WTC11 (cell line): ENCODE measurements around the gene C1QTNF1. TPM values are rescaled to one million over a fixed set of nuclear protein-coding genes. Genes with fewer than 3 reads are reported as not detected.

Source experiments
- ATAC-seq: fragments of 200-7000 bp; cut with Tn5 transposase; 2 replicates; pipeline ENCODE4 v1.10.0; 2021; ENCODE audit warnings: mild to moderate bottlenecking, moderate library complexity
- Bru-seq: library from RNA; stranded (reverse); fragments of 400-500 nt; gene quantifications from one replicate; lab custom pipeline; 2021; lab: Mats Ljungman, UMichigan
- CTCF ChIA-PET: fragments of 300-600 bp; sonication (Branson Sonifier 250); formaldehyde crosslinking; loops from one replicate; lab custom pipeline; 2021; ENCODE audit warnings: antibody characterized with exemption; lab: Charles Lee
- POLR2A ChIA-PET: fragments of 350-600 bp; sonication (Branson Sonifier 250); formaldehyde crosslinking; loops from one replicate; lab custom pipeline; 2021; ENCODE audit warnings: antibody characterized with exemption; lab: Charles Lee
- DNase-seq: peaks from one replicate; pipeline ENCODE4 v3.0.0; 2021; ENCODE audit warnings: low spot score
- H3K27ac Mint-ChIP-seq: 2 replicates; pipeline ENCODE4 v1.8.0; 2021; ENCODE audit warnings: mixed read lengths
- H3K27me3 Mint-ChIP-seq: 2 replicates; pipeline ENCODE4 v1.8.0; 2021; ENCODE audit warnings: low read depth, mild to moderate bottlenecking, moderate library complexity, mixed read lengths
- H3K36me3 Mint-ChIP-seq: 2 replicates; pipeline ENCODE4 v1.8.0; 2021; ENCODE audit warnings: mixed read lengths
- H3K4me1 Mint-ChIP-seq: 2 replicates; pipeline ENCODE4 v1.8.0; 2022; ENCODE audit warnings: mixed read lengths
- H3K4me3 Mint-ChIP-seq: 2 replicates; pipeline ENCODE4 v1.8.0; 2021; ENCODE audit warnings: mild to moderate bottlenecking, moderate library complexity, mixed read lengths
- H3K9me3 Mint-ChIP-seq: 2 replicates; pipeline ENCODE4 v1.8.0; 2021; ENCODE audit warnings: mixed read lengths
- ATF6 ChIP-seq: sonication (generic); formaldehyde crosslinking; IDR thresholded peaks from 2 replicates; pipeline ENCODE4 v1.8.1; 2023; ENCODE audit warnings: mild to moderate bottlenecking, missing genetic modification reagents
- E2F5 ChIP-seq: sonication (generic); formaldehyde crosslinking; IDR thresholded peaks from 2 replicates; pipeline ENCODE4 v1.8.1; 2022; ENCODE audit warnings: mild to moderate bottlenecking, moderate library complexity, missing genetic modification reagents
- ELF4 ChIP-seq: sonication (generic); formaldehyde crosslinking; IDR thresholded peaks from 2 replicates; pipeline ENCODE4 v1.8.1; 2022; ENCODE audit warnings: low read depth, mild to moderate bottlenecking, moderate library complexity, missing genetic modification reagents
- HMGXB4 ChIP-seq: sonication (generic); formaldehyde crosslinking; IDR thresholded peaks from 2 replicates; pipeline ENCODE4 v1.8.1; 2023; ENCODE audit warnings: mild to moderate bottlenecking, moderate library complexity, missing genetic modification reagents
- JUN ChIP-seq: sonication (generic); formaldehyde crosslinking; IDR thresholded peaks from 2 replicates; pipeline ENCODE4 v1.8.0; 2023; ENCODE audit warnings: mild to moderate bottlenecking, missing genetic modification reagents
- MXD4 ChIP-seq: fragments of 250-450 bp; sonication (Bioruptor Pico); IDR thresholded peaks from 2 replicates; pipeline ENCODE4 v1.8.0; 2021; ENCODE audit warnings: mild to moderate bottlenecking, moderate library complexity, borderline replicate concordance
- NFATC4 ChIP-seq: fragments of 250-450 bp; sonication (Bioruptor Pico); IDR thresholded peaks from 2 replicates; pipeline ENCODE4 v1.9.0; 2021; ENCODE audit warnings: mild to moderate bottlenecking
- NFYB ChIP-seq: sonication (generic); formaldehyde crosslinking; conservative IDR thresholded peaks from 2 replicates; pipeline ENCODE4 v1.8.0; 2022; ENCODE audit warnings: low read depth, missing genetic modification reagents
- RELA ChIP-seq: sonication (generic); formaldehyde crosslinking; IDR thresholded peaks from 2 replicates; pipeline ENCODE4 v1.8.1; 2022; ENCODE audit warnings: missing genetic modification reagents, mild to moderate bottlenecking, borderline replicate concordance
- TEAD1 ChIP-seq: sonication (generic); formaldehyde crosslinking; IDR thresholded peaks from 2 replicates; pipeline ENCODE4 v1.8.0; 2022; ENCODE audit warnings: mild to moderate bottlenecking, missing genetic modification reagents
- TP53 ChIP-seq: sonication (generic); formaldehyde crosslinking; IDR thresholded peaks from 2 replicates; pipeline ENCODE4 v1.8.1; 2023; ENCODE audit warnings: mild to moderate bottlenecking, missing genetic modification reagents
- USF2 ChIP-seq: sonication (generic); formaldehyde crosslinking; IDR thresholded peaks from 2 replicates; pipeline ENCODE4 v1.8.1; 2023; ENCODE audit warnings: mild to moderate bottlenecking, missing genetic modification reagents, moderate library complexity
- long read RNA-seq, 3 experiments: library from RNA in 1 of 3; library from capped mRNA in 1 of 3; library from polyadenylated mRNA in 1 of 3; unstranded in 2 of 3; stranded (forward) in 1 of 3; transcript quantifications; one replicate each; pipeline ENCODE4 v2.0.0, GENCODE V29; 2021
- total RNA-seq: library from RNA; stranded (reverse); gene quantifications from 3 replicates; pipeline ENCODE4 v1.2.3, GENCODE V29; 2021
- TF ChIP-seq, protein P1 (sequence below): fragments of 200-600 bp; IDR thresholded peaks from 2 replicates; pipeline ENCODE4 v1.8.0; 2022; ENCODE audit warnings: antibody characterized with exemption
- TF ChIP-seq, protein P2 (sequence below): sonication (generic); formaldehyde crosslinking; IDR thresholded peaks from 2 replicates; pipeline ENCODE4 v1.8.1; 2022; ENCODE audit warnings: mild to moderate bottlenecking, missing genetic modification reagents, moderate library complexity, borderline replicate concordance
- TF ChIP-seq, protein P3 (sequence below): sonication (generic); formaldehyde crosslinking; IDR thresholded peaks from 2 replicates; pipeline ENCODE4 v1.8.0; 2022; ENCODE audit warnings: mild to moderate bottlenecking, missing genetic modification reagents
- TF ChIP-seq, protein P4 (sequence below): sonication (generic); formaldehyde crosslinking; IDR thresholded peaks from 2 replicates; pipeline ENCODE4 v1.8.0; 2023; ENCODE audit warnings: missing genetic modification reagents, mild to moderate bottlenecking, borderline replicate concordance
- TF ChIP-seq, protein P5 (sequence below): sonication (generic); formaldehyde crosslinking; IDR thresholded peaks from 2 replicates; pipeline ENCODE4 v1.8.1; 2022; ENCODE audit warnings: low read depth, missing genetic modification reagents, borderline replicate concordance

Gene C1QTNF1, protein sequence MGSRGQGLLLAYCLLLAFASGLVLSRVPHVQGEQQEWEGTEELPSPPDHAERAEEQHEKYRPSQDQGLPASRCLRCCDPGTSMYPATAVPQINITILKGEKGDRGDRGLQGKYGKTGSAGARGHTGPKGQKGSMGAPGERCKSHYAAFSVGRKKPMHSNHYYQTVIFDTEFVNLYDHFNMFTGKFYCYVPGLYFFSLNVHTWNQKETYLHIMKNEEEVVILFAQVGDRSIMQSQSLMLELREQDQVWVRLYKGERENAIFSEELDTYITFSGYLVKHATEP
- total RNA-seq (1.5 to 2.7 TPM (median 1.7 TPM) in 3 replicates), Bru-seq, nascent RNA (percentile 19 among the genes with signal in this experiment)
- long read RNA-seq, experiment 1, partial matches to known transcripts, result 0 of 4 reads
- long read RNA-seq, experiment 1, other reads (novel, unspliced or antisense), result 0 of 4 reads
- long read RNA-seq, experiment 2, partial matches to known transcripts, result 1 of 4 reads
- long read RNA-seq, experiment 2, other reads (novel, unspliced or antisense), result 2 of 4 reads
- long read RNA-seq, experiment 3, result 0 reads

DNA sequence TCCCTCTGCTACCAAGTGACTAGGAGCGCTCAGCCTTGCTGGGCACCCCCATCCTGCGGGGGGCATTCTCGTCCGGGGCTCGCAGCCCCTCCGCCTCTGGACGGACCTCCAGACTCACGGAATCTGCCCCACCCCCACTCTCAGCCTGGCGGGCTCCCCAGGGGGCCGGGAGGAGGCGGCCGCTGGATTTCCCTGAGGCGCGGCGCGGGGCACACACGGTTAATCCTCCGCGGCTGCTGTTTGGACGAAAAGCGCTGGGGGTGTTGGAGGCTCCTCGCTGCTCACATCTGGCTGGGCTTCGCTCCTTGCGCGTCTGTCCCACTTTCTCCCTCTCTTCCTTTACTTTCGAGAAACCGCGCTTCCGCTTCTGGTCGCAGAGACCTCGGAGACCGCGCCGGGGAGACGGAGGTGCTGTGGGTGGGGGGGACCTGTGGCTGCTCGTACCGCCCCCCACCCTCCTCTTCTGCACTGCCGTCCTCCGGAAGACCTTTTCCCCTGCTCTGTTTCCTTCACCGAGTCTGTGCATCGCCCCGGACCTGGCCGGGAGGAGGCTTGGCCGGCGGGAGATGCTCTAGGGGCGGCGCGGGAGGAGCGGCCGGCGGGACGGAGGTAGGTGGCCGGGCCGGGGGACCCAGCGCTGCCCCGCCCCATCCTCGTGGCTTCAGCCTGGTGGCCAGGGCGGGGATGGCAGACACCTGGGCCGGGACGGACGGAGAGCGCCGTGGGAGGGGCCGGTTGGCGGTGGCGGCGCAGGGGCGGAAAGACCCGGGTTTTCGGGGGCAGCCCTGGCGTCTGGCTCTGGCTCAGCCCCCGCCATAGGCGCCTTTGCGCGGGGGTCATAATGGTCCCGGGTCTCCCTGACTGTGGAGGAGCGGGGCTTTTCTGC, at the start of gene C1QTNF1:
Gene C1QTNF1, plus strand, starts transcription at position 284 of the 886 bp plus-strand sequence. CDS start 19,800 bp downstream, outside the sequence.
- ChIA-PET CTCF (interaction anchor here (0.8 to 2.3 kb wide), 4 partner anchors 18 to 50 kb away, joined by 3 to 15 read pairs (median 4); partner anchors contain the start of gene ENGASE), POLR2A (no interaction called here)
- H3K27me3 Mint-ChIP-seq, result peaks cover 89% of the 10 kb centered on the region
- peaks cover 14% of the 10 kb centered on the region for H3K4me1 Mint-ChIP-seq
- no peaks in the 10 kb centered on the region for H3K36me3 Mint-ChIP-seq
- no peak within 1 kb of the TSS for H3K27ac Mint-ChIP-seq
- peak within 1 kb of the TSS; percentile 84 for H3K4me3 Mint-ChIP-seq
- DNase-seq (peak; percentile 70), ATAC-seq (peak; percentile 80)
- H3K9me3 Mint-ChIP-seq, result no peaks in the 10 kb centered on the region
- TF ChIP-seq RELA, result no peak
- TF ChIP-seq NFYB, result no peak
- TF ChIP-seq ELF4, result no peak
- TF ChIP-seq MXD4 (CRISPR knock-in tag), result no peak
- peak; percentile 57; the same call in 1 of the 2 replicates for TF ChIP-seq HMGXB4 (CRISPR knock-in tag)
- TF ChIP-seq JUN (CRISPR knock-in tag), result peak; percentile 34; the same call in 1 of the 2 replicates
- TF ChIP-seq E2F5 (CRISPR knock-in tag), result no peak
- no peak for TF ChIP-seq ATF6 (CRISPR knock-in tag)
- no peak for TF ChIP-seq USF2 (CRISPR knock-in tag)
- no peak for TF ChIP-seq NFATC4 (CRISPR knock-in tag)
- TF ChIP-seq, protein P1, sequence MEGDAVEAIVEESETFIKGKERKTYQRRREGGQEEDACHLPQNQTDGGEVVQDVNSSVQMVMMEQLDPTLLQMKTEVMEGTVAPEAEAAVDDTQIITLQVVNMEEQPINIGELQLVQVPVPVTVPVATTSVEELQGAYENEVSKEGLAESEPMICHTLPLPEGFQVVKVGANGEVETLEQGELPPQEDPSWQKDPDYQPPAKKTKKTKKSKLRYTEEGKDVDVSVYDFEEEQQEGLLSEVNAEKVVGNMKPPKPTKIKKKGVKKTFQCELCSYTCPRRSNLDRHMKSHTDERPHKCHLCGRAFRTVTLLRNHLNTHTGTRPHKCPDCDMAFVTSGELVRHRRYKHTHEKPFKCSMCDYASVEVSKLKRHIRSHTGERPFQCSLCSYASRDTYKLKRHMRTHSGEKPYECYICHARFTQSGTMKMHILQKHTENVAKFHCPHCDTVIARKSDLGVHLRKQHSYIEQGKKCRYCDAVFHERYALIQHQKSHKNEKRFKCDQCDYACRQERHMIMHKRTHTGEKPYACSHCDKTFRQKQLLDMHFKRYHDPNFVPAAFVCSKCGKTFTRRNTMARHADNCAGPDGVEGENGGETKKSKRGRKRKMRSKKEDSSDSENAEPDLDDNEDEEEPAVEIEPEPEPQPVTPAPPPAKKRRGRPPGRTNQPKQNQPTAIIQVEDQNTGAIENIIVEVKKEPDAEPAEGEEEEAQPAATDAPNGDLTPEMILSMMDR, result peak; percentile 24; the same call in 1 of the 2 replicates
- TF ChIP-seq, protein P2, sequence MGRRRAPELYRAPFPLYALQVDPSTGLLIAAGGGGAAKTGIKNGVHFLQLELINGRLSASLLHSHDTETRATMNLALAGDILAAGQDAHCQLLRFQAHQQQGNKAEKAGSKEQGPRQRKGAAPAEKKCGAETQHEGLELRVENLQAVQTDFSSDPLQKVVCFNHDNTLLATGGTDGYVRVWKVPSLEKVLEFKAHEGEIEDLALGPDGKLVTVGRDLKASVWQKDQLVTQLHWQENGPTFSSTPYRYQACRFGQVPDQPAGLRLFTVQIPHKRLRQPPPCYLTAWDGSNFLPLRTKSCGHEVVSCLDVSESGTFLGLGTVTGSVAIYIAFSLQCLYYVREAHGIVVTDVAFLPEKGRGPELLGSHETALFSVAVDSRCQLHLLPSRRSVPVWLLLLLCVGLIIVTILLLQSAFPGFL (CRISPR knock-in tag), result no peak
- 0 out of 2 replicates have a peak, but pooled peaks have one; percentile 49 for TF ChIP-seq TEAD1 (CRISPR knock-in tag)
- TF ChIP-seq, protein P3, sequence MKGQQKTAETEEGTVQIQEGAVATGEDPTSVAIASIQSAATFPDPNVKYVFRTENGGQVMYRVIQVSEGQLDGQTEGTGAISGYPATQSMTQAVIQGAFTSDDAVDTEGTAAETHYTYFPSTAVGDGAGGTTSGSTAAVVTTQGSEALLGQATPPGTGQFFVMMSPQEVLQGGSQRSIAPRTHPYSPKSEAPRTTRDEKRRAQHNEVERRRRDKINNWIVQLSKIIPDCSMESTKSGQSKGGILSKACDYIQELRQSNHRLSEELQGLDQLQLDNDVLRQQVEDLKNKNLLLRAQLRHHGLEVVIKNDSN (CRISPR knock-in tag), result 0 out of 2 replicates have a peak, but pooled peaks have one; percentile 22
- TF ChIP-seq, protein P4, sequence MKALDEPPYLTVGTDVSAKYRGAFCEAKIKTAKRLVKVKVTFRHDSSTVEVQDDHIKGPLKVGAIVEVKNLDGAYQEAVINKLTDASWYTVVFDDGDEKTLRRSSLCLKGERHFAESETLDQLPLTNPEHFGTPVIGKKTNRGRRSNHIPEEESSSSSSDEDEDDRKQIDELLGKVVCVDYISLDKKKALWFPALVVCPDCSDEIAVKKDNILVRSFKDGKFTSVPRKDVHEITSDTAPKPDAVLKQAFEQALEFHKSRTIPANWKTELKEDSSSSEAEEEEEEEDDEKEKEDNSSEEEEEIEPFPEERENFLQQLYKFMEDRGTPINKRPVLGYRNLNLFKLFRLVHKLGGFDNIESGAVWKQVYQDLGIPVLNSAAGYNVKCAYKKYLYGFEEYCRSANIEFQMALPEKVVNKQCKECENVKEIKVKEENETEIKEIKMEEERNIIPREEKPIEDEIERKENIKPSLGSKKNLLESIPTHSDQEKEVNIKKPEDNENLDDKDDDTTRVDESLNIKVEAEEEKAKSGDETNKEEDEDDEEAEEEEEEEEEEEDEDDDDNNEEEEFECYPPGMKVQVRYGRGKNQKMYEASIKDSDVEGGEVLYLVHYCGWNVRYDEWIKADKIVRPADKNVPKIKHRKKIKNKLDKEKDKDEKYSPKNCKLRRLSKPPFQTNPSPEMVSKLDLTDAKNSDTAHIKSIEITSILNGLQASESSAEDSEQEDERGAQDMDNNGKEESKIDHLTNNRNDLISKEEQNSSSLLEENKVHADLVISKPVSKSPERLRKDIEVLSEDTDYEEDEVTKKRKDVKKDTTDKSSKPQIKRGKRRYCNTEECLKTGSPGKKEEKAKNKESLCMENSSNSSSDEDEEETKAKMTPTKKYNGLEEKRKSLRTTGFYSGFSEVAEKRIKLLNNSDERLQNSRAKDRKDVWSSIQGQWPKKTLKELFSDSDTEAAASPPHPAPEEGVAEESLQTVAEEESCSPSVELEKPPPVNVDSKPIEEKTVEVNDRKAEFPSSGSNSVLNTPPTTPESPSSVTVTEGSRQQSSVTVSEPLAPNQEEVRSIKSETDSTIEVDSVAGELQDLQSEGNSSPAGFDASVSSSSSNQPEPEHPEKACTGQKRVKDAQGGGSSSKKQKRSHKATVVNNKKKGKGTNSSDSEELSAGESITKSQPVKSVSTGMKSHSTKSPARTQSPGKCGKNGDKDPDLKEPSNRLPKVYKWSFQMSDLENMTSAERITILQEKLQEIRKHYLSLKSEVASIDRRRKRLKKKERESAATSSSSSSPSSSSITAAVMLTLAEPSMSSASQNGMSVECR, result no peak
- TF ChIP-seq, protein P5, sequence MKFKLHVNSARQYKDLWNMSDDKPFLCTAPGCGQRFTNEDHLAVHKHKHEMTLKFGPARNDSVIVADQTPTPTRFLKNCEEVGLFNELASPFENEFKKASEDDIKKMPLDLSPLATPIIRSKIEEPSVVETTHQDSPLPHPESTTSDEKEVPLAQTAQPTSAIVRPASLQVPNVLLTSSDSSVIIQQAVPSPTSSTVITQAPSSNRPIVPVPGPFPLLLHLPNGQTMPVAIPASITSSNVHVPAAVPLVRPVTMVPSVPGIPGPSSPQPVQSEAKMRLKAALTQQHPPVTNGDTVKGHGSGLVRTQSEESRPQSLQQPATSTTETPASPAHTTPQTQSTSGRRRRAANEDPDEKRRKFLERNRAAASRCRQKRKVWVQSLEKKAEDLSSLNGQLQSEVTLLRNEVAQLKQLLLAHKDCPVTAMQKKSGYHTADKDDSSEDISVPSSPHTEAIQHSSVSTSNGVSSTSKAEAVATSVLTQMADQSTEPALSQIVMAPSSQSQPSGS (CRISPR knock-in tag), result no peak
- no peak for TF ChIP-seq TP53 (CRISPR knock-in tag)
